Colonic mucosa (tissue), 4 donors: ENCODE results near the gene CDCA3. TPM values are rescaled to one million over a fixed set of nuclear protein-coding genes. Genes with fewer than 3 reads are reported as not detected.

Experiments used
- DNase-seq: peaks from one replicate; pipeline ENCODE4 v3.0.0-alpha.2; 2020
- H3K27ac ChIP-seq: fragments of 200-600 bp; one replicate; pipeline ENCODE4 v1.8.0; 2021
- H3K27me3 ChIP-seq: fragments of 200-600 bp; one replicate; pipeline ENCODE4 v1.8.0; 2021
- H3K36me3 ChIP-seq: fragments of 200-600 bp; one replicate; pipeline ENCODE4 v1.8.0; 2021
- H3K4me1 ChIP-seq: fragments of 200-600 bp; one replicate; pipeline ENCODE4 v1.8.0; 2021; ENCODE audit warnings: mild to moderate bottlenecking
- H3K4me3 ChIP-seq: fragments of 200-600 bp; one replicate; pipeline ENCODE4 v1.8.0; 2021
- H3K9ac ChIP-seq, 2 donors: one replicate each; pipeline ENCODE4 v1.7.0; 2013; ENCODE audit warnings: control low read depth in 2 of 2, low read depth in 2 of 2, low read length in 2 of 2
- H3K9me3 ChIP-seq: fragments of 200-600 bp; one replicate; pipeline ENCODE4 v1.8.0; 2021
- CTCF ChIP-seq: fragments of 200-600 bp; IDR thresholded peaks from one replicate; pipeline ENCODE4 v1.8.0; 2022; ENCODE audit warnings: antibody characterized with exemption, mild to moderate bottlenecking
- intact Hi-C: fragments of 100-400 bp; cut with DNase I; formaldehyde crosslinking; loops from one replicate; pipeline ENCODE4 v1.14.1; 2022
- total RNA-seq, 2 donors: library from RNA; stranded (reverse); fragmentation: NEBNext Ultra II Directional in 1 of 2; extraction: Animal tissue kit (Norgen Biotek cat#: 25700) in 1 of 2; gene quantifications; one replicate each; pipeline ENCODE4 v1.2.1, GENCODE V29; 2021
- donor health status: healthy.
- donor health status: DM: no; HTN: no; CAD: no.
- donor health status: DM: no; HTN: no; CAD: no.

Gene CDCA3
- total RNA-seq, 2 donors from 2014 or later: 11.4 to 63.7 TPM

GRCh38 chr12:6863586-6864321, 12.7 kb upstream of the CDCA3 start:
- Histone ChIP-seq H3K36me3 (peaks cover 6% of the 10 kb centered on the region), H3K9me3 (no peaks in the 10 kb centered on the region), H3K9ac (no peak overlapping the region), H3K4me1 (peaks cover 5% of the 10 kb centered on the region), H3K27me3 (no peaks in the 10 kb centered on the region), H3K27ac (no peak overlapping the region), H3K4me3 (no peak overlapping the region)
- TF ChIP-seq CTCF: no peak
- no peak for DNase-seq
- intact Hi-C loops: no loop called here

- Histone ChIP-seq H3K4me1 (peaks cover 3% of the 10 kb centered on the region), H3K9ac (no peak overlapping the region), H3K4me3 (no peak overlapping the region), H3K9me3 (no peaks in the 10 kb centered on the region), H3K27ac (no peak overlapping the region), H3K36me3 (peaks cover 6% of the 10 kb centered on the region), H3K27me3 (no peaks in the 10 kb centered on the region)
- no peak for TF ChIP-seq CTCF
- intact Hi-C loops: no loop called here
- no peak for DNase-seq
These were observed 11.9 kb upstream of the CDCA3 start for GRCh38 chr12:6863033-6863432.

- H3K4me3 ChIP-seq: no peak overlapping the region
- no peaks in the 10 kb centered on the region for H3K27me3 ChIP-seq
- DNase-seq: no peak
- H3K27ac ChIP-seq: no peak overlapping the region
- intact Hi-C loops: no loop called here
- no peak overlapping the region for H3K9ac ChIP-seq
- H3K36me3 ChIP-seq: peaks cover 14% of the 10 kb centered on the region
- H3K9me3 ChIP-seq: no peaks in the 10 kb centered on the region
- no peaks in the 10 kb centered on the region for H3K4me1 ChIP-seq
- no peak for TF ChIP-seq CTCF
These were observed 10.3 kb upstream of the CDCA3 start for GRCh38 chr12:6861391-6861790.

- H3K36me3 ChIP-seq: peaks cover 14% of the 10 kb centered on the region
- no peak overlapping the region for H3K4me3 ChIP-seq
- no peaks in the 10 kb centered on the region for H3K27me3 ChIP-seq
- no peaks in the 10 kb centered on the region for H3K9me3 ChIP-seq
- TF ChIP-seq CTCF: no peak
- no peak for DNase-seq
- no peak overlapping the region for H3K9ac ChIP-seq
- intact Hi-C loops: no loop called here
- no peaks in the 10 kb centered on the region for H3K4me1 ChIP-seq
- H3K27ac ChIP-seq: no peak overlapping the region
These were observed 9.9 kb upstream of the CDCA3 start for GRCh38 chr12:6860942-6861341.

- H3K27ac ChIP-seq: no peak overlapping the region
- intact Hi-C loops: no loop called here
- H3K4me3 ChIP-seq: no peak overlapping the region
- no peak for TF ChIP-seq CTCF
- no peaks in the 10 kb centered on the region for H3K27me3 ChIP-seq
- H3K9ac ChIP-seq: no peak overlapping the region
- H3K4me1 ChIP-seq: no peaks in the 10 kb centered on the region
- H3K36me3 ChIP-seq: peaks cover 14% of the 10 kb centered on the region
- no peak for DNase-seq
- H3K9me3 ChIP-seq: no peaks in the 10 kb centered on the region
These were observed 9.0 kb upstream of the CDCA3 start for GRCh38 chr12:6860116-6860515.
